HepG2 (cell line): ENCODE measurements around the gene THADA. TPM values are rescaled to one million over a fixed set of nuclear protein-coding genes. Genes with fewer than 3 reads are reported as not detected.
A peak's percentile ranks its signal among the peaks of the same experiment; 100 is the strongest.

Experiments used
- ATAC-seq: fragments of 200-7000 bp; cut with Tn5 transposase; 3 replicates; pipeline ENCODE4 v1.9.1; 2020; ENCODE audit warnings: mild to moderate bottlenecking, moderate library complexity
- BruUV-seq: library from RNA; stranded (reverse); fragments of 400-500 nt; replicated peaks from 2 replicates; lab custom pipeline; 2021; lab: Mats Ljungman, UMichigan
- CTCF ChIA-PET: fragments of 300-600 bp; formaldehyde crosslinking; extraction: SDS; loops from one replicate; lab custom pipeline; 2021; ENCODE audit warnings: low total read pairs, inconsistent platforms, low intra/inter-chr PET ratio; lab: Yijun Ruan, JAX
- POLR2A ChIA-PET: fragments of 350-600 bp; sonication (Branson Sonifier 250); formaldehyde crosslinking; loops from one replicate; lab custom pipeline; 2020; ENCODE audit warnings: antibody characterized with exemption, inconsistent platforms; lab: Yijun Ruan, JAX
- DNase-seq: peaks from one replicate; pipeline ENCODE4 v3.0.0-alpha.2; 2015; ENCODE audit warnings: low spot score
- FAIRE-seq: peaks from 3 replicates; lab custom pipeline; 2011; peaks lifted over from hg19 to GRCh38; lab: Jason Lieb, UNC
- H2AFZ ChIP-seq: one replicate; pipeline ENCODE4 v1.6.1; 2011; ENCODE audit warnings: low read length, inconsistent platforms
- H3K27ac ChIP-seq: fragments of 300-600 bp; 3 replicates; pipeline ENCODE4 v1.8.0; 2011; ENCODE audit warnings: mixed run types, mild to moderate bottlenecking, mixed read lengths, low read length, inconsistent platforms; ENCODE audit not compliant: insufficient read depth; ENCODE audit errors: extremely low read length
- H3K27me3 ChIP-seq, 2 experiments: fragments of 200-600 bp in 1 of 2; 2 replicates in 1 of 2; 3 replicates in 1 of 2; pipeline versions ENCODE4 v1.6.0 to v1.8.0; 2011; ENCODE audit warnings: low read length in 2 of 2, mild to moderate bottlenecking in 2 of 2, moderate library complexity in 2 of 2, inconsistent platforms in 1 of 2; ENCODE audit not compliant: insufficient read depth in 2 of 2, control insufficient read depth in 1 of 2
- H3K36me3 ChIP-seq, 2 experiments: fragments of 200-600 bp in 1 of 2; replicated peaks in 1 of 2; 2 replicates in 1 of 2; 3 replicates in 1 of 2; pipeline versions ENCODE4 v1.5.1 to v1.8.0; 2011; ENCODE audit warnings: low read length in 2 of 2, inconsistent platforms in 1 of 2; ENCODE audit not compliant: insufficient read depth in 2 of 2, control insufficient read depth in 1 of 2
- H3K4me1 ChIP-seq: 2 replicates; pipeline ENCODE4 v1.5.1; 2012; ENCODE audit warnings: low read length, inconsistent platforms; ENCODE audit not compliant: insufficient read depth
- H3K4me2 ChIP-seq: 2 replicates; pipeline ENCODE4 v1.6.0; 2011; ENCODE audit warnings: low read depth, low read length, inconsistent platforms
- H3K4me3 ChIP-seq, 3 experiments: fragments of 200-600 bp in 1 of 3; sonication (generic), shearing (Covaris generic) in 1 of 3; replicated peaks in 1 of 3; 2 replicates each; pipeline ENCODE4 v1.5.1; 2011 to 2016; ENCODE audit warnings: low read length in 3 of 3, inconsistent platforms in 2 of 3, low read depth in 2 of 3, mild to moderate bottlenecking in 2 of 3, control low read depth in 1 of 3, mixed read lengths in 1 of 3; ENCODE audit not compliant: insufficient read depth in 1 of 3
- H3K79me2 ChIP-seq: one replicate; pipeline ENCODE4 v1.6.1; 2011; ENCODE audit warnings: low read length, inconsistent platforms; ENCODE audit not compliant: insufficient read depth
- H3K9ac ChIP-seq: 2 replicates; pipeline ENCODE4 v1.6.0; 2011; ENCODE audit warnings: mild to moderate bottlenecking, low read depth, low read length, inconsistent platforms; ENCODE audit not compliant: insufficient read depth
- H3K9me3 ChIP-seq: 2 replicates; pipeline ENCODE4 v1.5.1; 2012; ENCODE audit warnings: mild to moderate bottlenecking, low read length
- H4K20me1 ChIP-seq: 2 replicates; pipeline ENCODE4 v1.6.0; 2011; ENCODE audit warnings: inconsistent platforms, mild to moderate bottlenecking, low read length, moderate library complexity; ENCODE audit not compliant: insufficient read depth
- AGO2 ChIP-seq: fragments of 200-400 bp; formaldehyde crosslinking; optimal IDR thresholded peaks from 2 replicates; pipeline ENCODE3; 2017; ENCODE audit warnings: mild to moderate bottlenecking, low read depth, low read length, moderate library complexity
- CBX1 ChIP-seq: IDR thresholded peaks from one replicate; pipeline ENCODE4 v1.6.1; 2016; ENCODE audit warnings: antibody characterized with exemption, low read depth
- CBX5 ChIP-seq: sonication (generic); formaldehyde crosslinking; IDR thresholded peaks from 2 replicates; pipeline ENCODE4 v1.4.0; 2020; ENCODE audit warnings: missing genetic modification reagents, borderline replicate concordance
- EED ChIP-seq: sonication (generic); formaldehyde crosslinking; IDR thresholded peaks from 2 replicates; pipeline ENCODE4 v1.5.0; 2020; ENCODE audit warnings: mild to moderate bottlenecking, missing genetic modification reagents
- MIXL1 ChIP-seq: IDR thresholded peaks from 2 replicates; pipeline ENCODE4 v1.6.1; 2016
- RBM22 ChIP-seq: fragments of 200-400 bp; formaldehyde crosslinking; optimal IDR thresholded peaks from 2 replicates; pipeline ENCODE3; 2017; ENCODE audit warnings: mild to moderate bottlenecking, low read length, moderate library complexity
- SIX1 ChIP-seq: sonication (generic); formaldehyde crosslinking; IDR thresholded peaks from 2 replicates; pipeline ENCODE4 v1.4.0; 2020; ENCODE audit warnings: missing genetic modification reagents, borderline replicate concordance
- YY1 ChIP-seq: IDR thresholded peaks from 2 replicates; pipeline ENCODE4 v1.6.1; 2011; ENCODE audit warnings: low read length, low read depth, moderate library complexity, mild to moderate bottlenecking; ENCODE audit not compliant: insufficient read depth, insufficient replicate concordance
- ZNF263 ChIP-seq: sonication (generic); formaldehyde crosslinking; IDR thresholded peaks from 2 replicates; pipeline ENCODE4 v1.4.0; 2020; ENCODE audit warnings: missing genetic modification reagents
- ZNF34 ChIP-seq: sonication (generic); formaldehyde crosslinking; IDR thresholded peaks from 2 replicates; pipeline ENCODE4 v1.4.0; 2020; ENCODE audit warnings: mild to moderate bottlenecking, missing genetic modification reagents, borderline replicate concordance
- ZNF460 ChIP-seq: sonication (generic); formaldehyde crosslinking; IDR thresholded peaks from 2 replicates; pipeline ENCODE4 v1.5.1; 2020; ENCODE audit warnings: missing genetic modification reagents, mild to moderate bottlenecking, borderline replicate concordance
- ZNF543 ChIP-seq: sonication (generic); formaldehyde crosslinking; IDR thresholded peaks from 2 replicates; pipeline ENCODE4 v1.4.0; 2020; ENCODE audit warnings: mild to moderate bottlenecking, missing genetic modification reagents
- ZNF556 ChIP-seq: sonication (generic); formaldehyde crosslinking; IDR thresholded peaks from 2 replicates; pipeline ENCODE4 v1.4.0; 2020; ENCODE audit warnings: mild to moderate bottlenecking, missing genetic modification reagents, borderline replicate concordance
- ZNF709 ChIP-seq: sonication (generic); formaldehyde crosslinking; IDR thresholded peaks from 2 replicates; pipeline ENCODE4 v1.5.0; 2020; ENCODE audit warnings: mild to moderate bottlenecking, missing genetic modification reagents
- WGBS: methylation state at CpG from one replicate; pipeline ENCODE4 v1.1.6; 2017; ENCODE audit warnings: low lambda C conversion rate; 5-methylcytosine and 5-hydroxymethylcytosine counted together
- in situ Hi-C: cut with HindIII; loops from 2 replicates; pipeline ENCODE4 v1.10.0; 2017; ENCODE audit warnings: low pct_unique_long_range_greater_than_20kb; ENCODE audit not compliant: extremely low pct_ligation_motif_present
- intact Hi-C: fragments of 100-400 bp; cut with micrococcal nuclease; formaldehyde crosslinking; loops from one replicate; pipeline ENCODE4 v1.10.0; 2022; ENCODE audit not compliant: unreplicated experiment
- polyA plus RNA-seq, 8 experiments: library from polyadenylated mRNA; depleted of rRNA in 3 of 8; stranded (reverse) in 7 of 8; unstranded in 1 of 8; fragments of >200 nt; fragmentation: Illumina TruSeq in 4 of 8; extraction: Trizol in 4 of 8; gene quantifications; 2 replicates each; pipeline versions ENCODE4 v1.2.1 to v1.2.3, GENCODE V29; 2011 to 2016; ENCODE audit warnings: low read depth in 4 of 8, missing spikeins in 1 of 8, mixed read lengths in 1 of 8; ENCODE audit not compliant: insufficient read depth in 1 of 8
- total RNA-seq, 5 experiments: library from RNA; depleted of rRNA; stranded (reverse); fragments of >200 nt; fragmentation: Illumina TruSeq; extraction: Trizol; gene quantifications; 2 replicates each; pipeline ENCODE4 v1.2.3, GENCODE V29; 2016; ENCODE audit warnings: low read depth in 1 of 5
- TF ChIP-seq, protein P1 (sequence below): sonication (generic); formaldehyde crosslinking; IDR thresholded peaks from 2 replicates; pipeline ENCODE4 v1.4.0; 2020; ENCODE audit warnings: missing genetic modification reagents, borderline replicate concordance
- TF ChIP-seq, protein P2 (sequence below): sonication (generic); formaldehyde crosslinking; IDR thresholded peaks from 2 replicates; pipeline ENCODE4 v1.9.0; 2021; ENCODE audit warnings: missing genetic modification reagents, borderline replicate concordance

Gene THADA
- total and polyA plus RNA-seq, 2 of the 13 experiments (the other 11 are each of a cell fraction or from before 2014, with no cell fraction given), result 12.7 to 21.7 TPM

GRCh38 chr2:43255296-43255910 is 340.4 kb downstream of the THADA start:
- in situ Hi-C loops (no loop called here), intact Hi-C loops (no loop called here)
- peak; percentile 59 for DNase-seq
- ChIA-PET POLR2A (interaction anchor here (0.9 kb wide), 1 partner anchor 28 kb away, joined by 5 read pairs; no protein-coding TSS in a partner anchor), CTCF (no interaction called here)
- 0 out of 2 replicates have a peak overlapping the region, but pooled peaks have one; percentile 2 for H3K4me2 ChIP-seq
- FAIRE-seq, result peak; percentile 53
- peaks cover 72% of the 10 kb centered on the region for H3K4me1 ChIP-seq
- no peak overlapping the region for H3K4me3 ChIP-seq
- H3K36me3 ChIP-seq, result no peaks in the 10 kb centered on the region
- 31% methylated on average over 8 of the region's 8 CpGs for WGBS
- H3K27ac ChIP-seq, result no peak overlapping the region
- H3K9ac ChIP-seq, result no peak overlapping the region
- no peak overlapping the region for H2AFZ ChIP-seq
- no peaks in the 10 kb centered on the region for H3K27me3 ChIP-seq
- ATAC-seq, result peak; percentile 63
- no TSS peak for BruUV-seq
- H3K79me2 ChIP-seq, result no peaks in the 10 kb centered on the region
- H3K9me3 ChIP-seq, result no peaks in the 10 kb centered on the region
- H4K20me1 ChIP-seq, result no peaks in the 10 kb centered on the region
- TF ChIP-seq ZNF543 (CRISPR knock-in tag) (no peak), SIX1 (CRISPR knock-in tag) (no peak), CBX5 (CRISPR knock-in tag) (no peak), YY1 (no peak), ZNF709 (CRISPR knock-in tag) (no peak), MIXL1 (CRISPR knock-in tag) (no peak), AGO2 (no peak), EED (CRISPR knock-in tag) (no peak), ZNF263 (CRISPR knock-in tag) (no peak), CBX1 (no peak), ZNF34 (CRISPR knock-in tag) (no peak), ZNF556 (no peak), RBM22 (no peak), ZNF460 (CRISPR knock-in tag) (no peak)
- TF ChIP-seq, protein P1, sequence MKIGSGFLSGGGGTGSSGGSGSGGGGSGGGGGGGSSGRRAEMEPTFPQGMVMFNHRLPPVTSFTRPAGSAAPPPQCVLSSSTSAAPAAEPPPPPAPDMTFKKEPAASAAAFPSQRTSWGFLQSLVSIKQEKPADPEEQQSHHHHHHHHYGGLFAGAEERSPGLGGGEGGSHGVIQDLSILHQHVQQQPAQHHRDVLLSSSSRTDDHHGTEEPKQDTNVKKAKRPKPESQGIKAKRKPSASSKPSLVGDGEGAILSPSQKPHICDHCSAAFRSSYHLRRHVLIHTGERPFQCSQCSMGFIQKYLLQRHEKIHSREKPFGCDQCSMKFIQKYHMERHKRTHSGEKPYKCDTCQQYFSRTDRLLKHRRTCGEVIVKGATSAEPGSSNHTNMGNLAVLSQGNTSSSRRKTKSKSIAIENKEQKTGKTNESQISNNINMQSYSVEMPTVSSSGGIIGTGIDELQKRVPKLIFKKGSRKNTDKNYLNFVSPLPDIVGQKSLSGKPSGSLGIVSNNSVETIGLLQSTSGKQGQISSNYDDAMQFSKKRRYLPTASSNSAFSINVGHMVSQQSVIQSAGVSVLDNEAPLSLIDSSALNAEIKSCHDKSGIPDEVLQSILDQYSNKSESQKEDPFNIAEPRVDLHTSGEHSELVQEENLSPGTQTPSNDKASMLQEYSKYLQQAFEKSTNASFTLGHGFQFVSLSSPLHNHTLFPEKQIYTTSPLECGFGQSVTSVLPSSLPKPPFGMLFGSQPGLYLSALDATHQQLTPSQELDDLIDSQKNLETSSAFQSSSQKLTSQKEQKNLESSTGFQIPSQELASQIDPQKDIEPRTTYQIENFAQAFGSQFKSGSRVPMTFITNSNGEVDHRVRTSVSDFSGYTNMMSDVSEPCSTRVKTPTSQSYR, result no peak
- TF ChIP-seq, protein P2, sequence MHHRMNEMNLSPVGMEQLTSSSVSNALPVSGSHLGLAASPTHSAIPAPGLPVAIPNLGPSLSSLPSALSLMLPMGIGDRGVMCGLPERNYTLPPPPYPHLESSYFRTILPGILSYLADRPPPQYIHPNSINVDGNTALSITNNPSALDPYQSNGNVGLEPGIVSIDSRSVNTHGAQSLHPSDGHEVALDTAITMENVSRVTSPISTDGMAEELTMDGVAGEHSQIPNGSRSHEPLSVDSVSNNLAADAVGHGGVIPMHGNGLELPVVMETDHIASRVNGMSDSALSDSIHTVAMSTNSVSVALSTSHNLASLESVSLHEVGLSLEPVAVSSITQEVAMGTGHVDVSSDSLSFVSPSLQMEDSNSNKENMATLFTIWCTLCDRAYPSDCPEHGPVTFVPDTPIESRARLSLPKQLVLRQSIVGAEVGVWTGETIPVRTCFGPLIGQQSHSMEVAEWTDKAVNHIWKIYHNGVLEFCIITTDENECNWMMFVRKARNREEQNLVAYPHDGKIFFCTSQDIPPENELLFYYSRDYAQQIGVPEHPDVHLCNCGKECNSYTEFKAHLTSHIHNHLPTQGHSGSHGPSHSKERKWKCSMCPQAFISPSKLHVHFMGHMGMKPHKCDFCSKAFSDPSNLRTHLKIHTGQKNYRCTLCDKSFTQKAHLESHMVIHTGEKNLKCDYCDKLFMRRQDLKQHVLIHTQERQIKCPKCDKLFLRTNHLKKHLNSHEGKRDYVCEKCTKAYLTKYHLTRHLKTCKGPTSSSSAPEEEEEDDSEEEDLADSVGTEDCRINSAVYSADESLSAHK, result no peak
